Embryonic facial prominence (tissue), 1 donor: Measurements from ENCODE around the gene KCTD7.
"Not testable (repeated sequence)": the region's sequence is repeated elsewhere in the genome, so short reads cannot be mapped to it uniquely, and the experiment has no call there.

Experiments
- DNase-seq: peaks from one replicate; pipeline ENCODE4 v3.0.0-alpha.2; 2016; ENCODE audit errors: extremely low spot score

Gene KCTD7

GRCh38 chr7:66654275-66655112, 25.8 kb downstream of the KCTD7 start:
- DNase-seq = peak; percentile 95

GRCh38 chr7:66655113-66655806, 26.6 kb downstream of the KCTD7 start:
- not testable (repeated sequence) for DNase-seq

- not testable (repeated sequence) for DNase-seq
These were observed 27.3 kb downstream of the KCTD7 start for GRCh38 chr7:66655826-66656485.

- DNase-seq = no peak
These were observed 29.1 kb downstream of the KCTD7 start for GRCh38 chr7:66657798-66658197.

GRCh38 chr7:66662646-66663264, 34.1 kb downstream of the KCTD7 start:
- no peak for DNase-seq

GRCh38 chr7:66664590-66665293, 36.1 kb downstream of the KCTD7 start:
- no peak for DNase-seq

- DNase-seq = no peak
These were observed 37.8 kb downstream of the KCTD7 start for GRCh38 chr7:66666313-66666952.

GRCh38 chr7:66667023-66667728, 38.5 kb downstream of the KCTD7 start:
- no peak for DNase-seq

GRCh38 chr7:66668112-66668511, 39.4 kb downstream of the KCTD7 start:
- no peak for DNase-seq

- no peak for DNase-seq
These were observed 40.0 kb downstream of the KCTD7 start for GRCh38 chr7:66668677-66669076.

- no peak for DNase-seq
These were observed 40.4 kb downstream of the KCTD7 start for GRCh38 chr7:66669088-66669487.

- DNase-seq = no peak
These were observed 40.8 kb downstream of the KCTD7 start for GRCh38 chr7:66669496-66669895.

GRCh38 chr7:66671034-66671433, 42.4 kb downstream of the KCTD7 start:
- no peak for DNase-seq

- not testable (repeated sequence) for DNase-seq
These were observed 42.8 kb downstream of the KCTD7 start for GRCh38 chr7:66671486-66671885.

GRCh38 chr7:66672432-66673123, 43.9 kb downstream of the KCTD7 start:
- DNase-seq = not testable (repeated sequence)

GRCh38 chr7:66673124-66673640, 44.5 kb downstream of the KCTD7 start:
- DNase-seq = not testable (repeated sequence)

GRCh38 chr7:66679633-66680244, 51.1 kb downstream of the KCTD7 start:
- DNase-seq = no peak

GRCh38 chr7:66681491-66682349, 53.0 kb downstream of the KCTD7 start:
- peak; percentile 90 for DNase-seq
